ENCODE data around the gene FGD6.

GRCh38 chr12:95220726-95221125 is 3.5 kb upstream of the FGD6 start:
- TF ChIP-seq CTCF (IDR thresholded peaks at IDR 0.05 in 2 of 3, conservative IDR thresholded peaks at IDR 0.05 in 1 of 3; ENCODE audit: borderline replicate concordance in 1 of 3, insufficient read depth in 1 of 3, low read depth in 2 of 3, low read length in 2 of 3) (no peak), ZNF274 (IDR thresholded peaks at IDR 0.05; ENCODE audit: low read depth, low read length) (no peak), CEBPB (IDR thresholded peaks at IDR 0.05; ENCODE audit: low read depth) (no peak), EZH2phosphoT487 (IDR thresholded peaks at IDR 0.05; ENCODE audit: borderline replicate concordance) (no peak), ATF3 (IDR thresholded peaks at IDR 0.05) (no peak)
